SK-N-DZ (cell line): ENCODE measurements around the gene ATP5ME.
A peak's percentile ranks its signal among the peaks of the same experiment; 100 is the strongest.
"Not testable (repeated sequence)": the region's sequence is repeated elsewhere in the genome, so short reads cannot be mapped to it uniquely, and the experiment has no call there.

Source experiments
- DNase-seq: peaks from one replicate; pipeline ENCODE4 v3.0.0-alpha.2; 2015; ENCODE audit warnings: low spot score

The ATP5ME gene

GRCh38 chr4:635851-636627 is 38.0 kb downstream of the ATP5ME start:
- no peak for DNase-seq

- DNase-seq: not testable (repeated sequence)
Observed at GRCh38 chr4:635066-635835, 38.8 kb downstream of the ATP5ME start.

- DNase-seq: no peak
Observed at GRCh38 chr4:634599-634985, 39.5 kb downstream of the ATP5ME start.

GRCh38 chr4:633976-634598 is 40.0 kb downstream of the ATP5ME start:
- no peak for DNase-seq

- DNase-seq: no peak
Observed at GRCh38 chr4:633406-633805, 40.7 kb downstream of the ATP5ME start.

GRCh38 chr4:632926-633325 is 41.1 kb downstream of the ATP5ME start:
- DNase-seq: no peak

GRCh38 chr4:632196-632790 is 41.8 kb downstream of the ATP5ME start:
- no peak for DNase-seq

- DNase-seq: no peak
Observed at GRCh38 chr4:630656-631055, 43.4 kb downstream of the ATP5ME start.

GRCh38 chr4:629915-630641 is 44.0 kb downstream of the ATP5ME start:
- DNase-seq: no peak

GRCh38 chr4:629636-629914 is 44.5 kb downstream of the ATP5ME start:
- DNase-seq: no peak

GRCh38 chr4:628821-629635 is 45.0 kb downstream of the ATP5ME start:
- DNase-seq: no peak

- no peak for DNase-seq
Observed at GRCh38 chr4:628311-628741, 45.8 kb downstream of the ATP5ME start.

- no peak for DNase-seq
Observed at GRCh38 chr4:627347-628125, 46.5 kb downstream of the ATP5ME start.

GRCh38 chr4:626201-627091 is 47.6 kb downstream of the ATP5ME start:
- DNase-seq: no peak

GRCh38 chr4:625631-626161 is 48.4 kb downstream of the ATP5ME start:
- no peak for DNase-seq

- DNase-seq: peak; percentile 39
Observed at GRCh38 chr4:624705-625590, 49.1 kb downstream of the ATP5ME start, which contains the start of gene PDE6B. Gene PDE6B, plus strand, starts transcription at chr4:625573. Its CDS starts 54 bp downstream, at chr4:625627.

GRCh38 chr4:623914-624566 is 50.0 kb downstream of the ATP5ME start:
- no peak for DNase-seq
